GM12878 (cell line): ENCODE results near the gene PREX1.

Experiments
- CREB1 ChIP-seq: IDR thresholded peaks from 2 replicates; pipeline ENCODE4 v1.6.1; 2012; ENCODE audit warnings: low read depth, mild to moderate bottlenecking, inconsistent platforms
- EZH2 ChIP-seq: IDR thresholded peaks from 2 replicates; pipeline ENCODE4 v1.6.1; 2012; ENCODE audit warnings: low read depth, mild to moderate bottlenecking, control low read depth, inconsistent platforms, low read length, borderline replicate concordance; ENCODE audit not compliant: control insufficient read depth
- TBL1XR1 ChIP-seq: IDR thresholded peaks from 2 replicates; pipeline ENCODE4 v1.6.1; 2012; ENCODE audit warnings: low read depth, low read length, improper control_type of control experiment
- TCF12 ChIP-seq: IDR thresholded peaks from 2 replicates; pipeline ENCODE4 v1.6.1; 2011; ENCODE audit warnings: low read depth, mild to moderate bottlenecking, low read length
- ZNF274 ChIP-seq: IDR thresholded peaks from one replicate; pipeline ENCODE4 v1.8.0; 2011; ENCODE audit not compliant: insufficient read length, insufficient read depth

DNA sequence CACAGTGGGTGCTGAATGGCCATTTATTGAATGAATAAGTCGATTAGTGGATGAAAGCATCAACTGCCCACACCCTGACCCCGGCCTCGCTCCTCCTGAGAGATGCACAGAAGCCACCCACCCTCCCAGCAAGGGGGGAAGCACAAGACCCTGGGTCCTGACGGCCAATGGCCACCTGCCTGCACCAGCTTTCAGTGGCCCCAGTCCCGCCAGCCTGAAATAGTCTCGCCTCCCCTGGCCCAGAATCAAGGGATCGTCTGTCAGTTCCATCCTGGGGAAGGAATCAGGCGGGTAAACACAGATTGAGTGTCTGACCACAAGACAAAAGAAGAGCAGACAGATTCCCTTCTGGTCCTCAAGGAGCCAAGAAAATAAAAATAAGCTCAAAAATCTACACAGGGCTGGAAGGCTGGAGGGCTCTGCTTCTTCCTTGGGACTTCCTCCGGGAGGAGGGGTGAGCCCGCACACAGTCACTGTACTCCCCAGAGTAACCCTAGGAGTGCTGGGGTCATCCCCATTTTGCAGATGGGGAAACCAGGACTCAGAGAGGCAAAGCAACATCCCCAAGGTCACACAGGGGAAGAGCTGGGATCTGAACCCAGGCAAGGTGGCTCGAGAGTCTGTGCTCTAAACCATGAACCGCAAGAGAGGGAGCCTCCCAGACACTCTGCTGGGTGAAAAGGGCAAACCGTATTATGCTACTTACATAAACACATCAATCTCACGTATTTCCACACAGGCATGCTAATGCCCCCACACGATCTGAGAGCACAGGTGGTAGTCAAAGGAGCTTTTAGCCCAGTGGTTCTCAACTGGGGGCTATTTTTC lies 7.8 kb downstream of the PREX1 start:
- TF ChIP-seq TBL1XR1 (no peak), CREB1 (no peak), TCF12 (no peak), EZH2 (no peak), ZNF274 (no peak)
